Astrocyte (in vitro differentiated cells and primary cell): Measurements from ENCODE around the gene XPO1. TPM values are rescaled to one million over a fixed set of nuclear protein-coding genes. Genes with fewer than 3 reads are reported as not detected.

ENCODE experiments used
- DNase-seq: peaks from one replicate; pipeline ENCODE4 v3.0.0-alpha.2; 2010; ENCODE audit warnings: low read depth
- FAIRE-seq: peaks from 2 replicates; lab custom pipeline; 2011; peaks lifted over from hg19 to GRCh38; lab: Jason Lieb, UNC
- H2AFZ ChIP-seq: 2 replicates; pipeline ENCODE4 v1.6.0; 2012; ENCODE audit warnings: low read depth, low read length, inconsistent platforms
- H3K27ac ChIP-seq: 2 replicates; pipeline ENCODE4 v1.5.1; 2011; ENCODE audit warnings: low read depth, low read length, inconsistent platforms
- H3K27me3 ChIP-seq: 2 replicates; pipeline ENCODE4 v1.6.0; 2011; ENCODE audit warnings: low read length, inconsistent platforms; ENCODE audit not compliant: insufficient read depth
- H3K36me3 ChIP-seq: 2 replicates; pipeline ENCODE4 v1.5.1; 2011; ENCODE audit warnings: low read length, inconsistent platforms; ENCODE audit not compliant: insufficient read depth
- H3K4me1 ChIP-seq: 2 replicates; pipeline ENCODE4 v1.5.1; 2011; ENCODE audit warnings: low read length, inconsistent platforms; ENCODE audit not compliant: insufficient read depth
- H3K4me2 ChIP-seq: 2 replicates; pipeline ENCODE4 v1.6.0; 2012; ENCODE audit warnings: low read length, inconsistent platforms
- H3K4me3 ChIP-seq: 2 replicates; pipeline ENCODE4 v1.5.1; 2011; ENCODE audit warnings: low read depth, mild to moderate bottlenecking, low read length, inconsistent platforms; ENCODE audit not compliant: insufficient read depth
- H3K79me2 ChIP-seq: 2 replicates; pipeline ENCODE4 v1.6.0; 2012; ENCODE audit warnings: mild to moderate bottlenecking, low read length, inconsistent platforms; ENCODE audit not compliant: insufficient read depth
- H3K9ac ChIP-seq: 2 replicates; pipeline ENCODE4 v1.6.0; 2012; ENCODE audit warnings: mild to moderate bottlenecking, low read length, inconsistent platforms
- H3K9me3 ChIP-seq: 2 replicates; pipeline ENCODE4 v1.5.1; 2012; ENCODE audit warnings: low read depth, mild to moderate bottlenecking, low read length, inconsistent platforms; ENCODE audit not compliant: insufficient read depth
- H4K20me1 ChIP-seq: 2 replicates; pipeline ENCODE4 v1.6.0; 2012; ENCODE audit warnings: low read length, inconsistent platforms; ENCODE audit not compliant: insufficient read depth
- H3K27ac Mint-ChIP-seq: one replicate; pipeline ENCODE4 v1.8.0; 2021; ENCODE audit warnings: mild to moderate bottlenecking, mixed read lengths; ENCODE audit not compliant: unreplicated experiment
- H3K27me3 Mint-ChIP-seq: one replicate; pipeline ENCODE4 v1.8.0; 2021; ENCODE audit warnings: low read depth, mixed read lengths; ENCODE audit not compliant: unreplicated experiment
- H3K36me3 Mint-ChIP-seq: one replicate; pipeline ENCODE4 v1.8.0; 2021; ENCODE audit warnings: low read depth, mixed read lengths; ENCODE audit not compliant: unreplicated experiment
- H3K4me1 Mint-ChIP-seq: one replicate; pipeline ENCODE4 v1.8.0; 2021; ENCODE audit warnings: low read depth, mixed read lengths; ENCODE audit not compliant: unreplicated experiment
- H3K4me3 Mint-ChIP-seq: one replicate; pipeline ENCODE4 v1.8.0; 2021; ENCODE audit warnings: mild to moderate bottlenecking, moderate library complexity, mixed read lengths; ENCODE audit not compliant: unreplicated experiment
- H3K9me3 Mint-ChIP-seq: one replicate; pipeline ENCODE4 v1.8.0; 2021; ENCODE audit warnings: mild to moderate bottlenecking, mixed read lengths; ENCODE audit not compliant: unreplicated experiment
- EZH2 ChIP-seq: IDR thresholded peaks from 2 replicates; pipeline ENCODE4 v1.6.1; 2012; ENCODE audit warnings: mild to moderate bottlenecking, low read length, inconsistent platforms; ENCODE audit not compliant: insufficient read depth
- total RNA-seq: library from RNA; stranded (reverse); gene quantifications from 2 replicates; pipeline ENCODE4 v1.2.1, GENCODE V29; 2021
- TF ChIP-seq, protein P1 (sequence below): IDR thresholded peaks from 2 replicates; pipeline ENCODE4 v1.5.1; 2011; ENCODE audit warnings: low read depth, mild to moderate bottlenecking, inconsistent platforms, low read length, moderate library complexity; ENCODE audit not compliant: insufficient read depth

XPO1 gene
- total RNA-seq, 1 donor from 2014 or later = 128 TPM

DNA sequence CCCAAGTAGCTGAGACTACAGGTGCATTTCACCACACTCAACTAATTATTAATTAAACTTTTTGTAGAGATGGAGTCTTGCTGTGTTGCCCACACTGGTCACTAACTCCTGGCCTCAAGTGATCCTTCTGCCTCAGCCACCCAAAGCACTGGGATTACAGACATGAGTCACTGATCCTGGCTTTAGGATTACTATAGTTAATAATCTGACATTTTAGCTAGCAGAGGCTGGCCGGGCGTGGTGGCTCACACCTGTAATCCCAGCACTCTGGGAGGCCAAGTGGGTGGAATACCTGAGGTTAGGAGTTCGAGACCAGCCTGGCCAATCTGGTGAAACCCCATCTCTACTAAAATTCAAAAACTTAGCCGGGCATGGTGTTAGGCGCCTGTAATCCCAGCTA lies 106.8 kb downstream of the XPO1 start:
- Histone ChIP-seq H3K9me3 (no peaks in the 10 kb centered on the region), H4K20me1 (peaks cover 90% of the 10 kb centered on the region), H3K4me3 (no peak overlapping the region), H3K36me3 (no peaks in the 10 kb centered on the region), H2AFZ (no peak overlapping the region), H3K79me2 (peaks cover 98% of the 10 kb centered on the region), H3K9ac (no peak overlapping the region), H3K4me1 (no peaks in the 10 kb centered on the region), H3K4me2 (no peak overlapping the region), H3K27ac (no peak overlapping the region), H3K27me3 (no peaks in the 10 kb centered on the region)
- TF ChIP-seq, protein P1, sequence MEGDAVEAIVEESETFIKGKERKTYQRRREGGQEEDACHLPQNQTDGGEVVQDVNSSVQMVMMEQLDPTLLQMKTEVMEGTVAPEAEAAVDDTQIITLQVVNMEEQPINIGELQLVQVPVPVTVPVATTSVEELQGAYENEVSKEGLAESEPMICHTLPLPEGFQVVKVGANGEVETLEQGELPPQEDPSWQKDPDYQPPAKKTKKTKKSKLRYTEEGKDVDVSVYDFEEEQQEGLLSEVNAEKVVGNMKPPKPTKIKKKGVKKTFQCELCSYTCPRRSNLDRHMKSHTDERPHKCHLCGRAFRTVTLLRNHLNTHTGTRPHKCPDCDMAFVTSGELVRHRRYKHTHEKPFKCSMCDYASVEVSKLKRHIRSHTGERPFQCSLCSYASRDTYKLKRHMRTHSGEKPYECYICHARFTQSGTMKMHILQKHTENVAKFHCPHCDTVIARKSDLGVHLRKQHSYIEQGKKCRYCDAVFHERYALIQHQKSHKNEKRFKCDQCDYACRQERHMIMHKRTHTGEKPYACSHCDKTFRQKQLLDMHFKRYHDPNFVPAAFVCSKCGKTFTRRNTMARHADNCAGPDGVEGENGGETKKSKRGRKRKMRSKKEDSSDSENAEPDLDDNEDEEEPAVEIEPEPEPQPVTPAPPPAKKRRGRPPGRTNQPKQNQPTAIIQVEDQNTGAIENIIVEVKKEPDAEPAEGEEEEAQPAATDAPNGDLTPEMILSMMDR = no peak
- no peak for TF ChIP-seq EZH2
- no peak overlapping the region for H3K4me3 Mint-ChIP-seq
- no peak for FAIRE-seq
- H3K4me1 Mint-ChIP-seq = peaks cover 27% of the 10 kb centered on the region
- no peaks in the 10 kb centered on the region for H3K9me3 Mint-ChIP-seq
- H3K27ac Mint-ChIP-seq = no peak overlapping the region
- H3K27me3 Mint-ChIP-seq = no peaks in the 10 kb centered on the region
- peaks cover 10% of the 10 kb centered on the region for H3K36me3 Mint-ChIP-seq
- DNase-seq = no peak

Other genes with a start within 250 kb of the XPO1 start
- gene USP34, start 67.3 kb downstream of the XPO1 start, total RNA-seq = 92.6 and 99.9 TPM in 2 replicates